Neural cell (in vitro differentiated cells): Measurements from ENCODE around the gene EPHX1. TPM values are rescaled to one million over a fixed set of nuclear protein-coding genes. Genes with fewer than 3 reads are reported as not detected.

Source experiments
- H2AFZ ChIP-seq: fragments of 200-600, 300-800 bp; sonication (generic), shearing (Covaris generic); 2 replicates; pipeline ENCODE4 v1.6.0; 2014; ENCODE audit warnings: low read depth, mild to moderate bottlenecking, antibody characterized with exemption, low read length, moderate library complexity
- H3F3A ChIP-seq: fragments of 200-600 bp; shearing (Covaris generic); 2 replicates; pipeline ENCODE4 v1.6.1; 2016; ENCODE audit warnings: mild to moderate bottlenecking, moderate library complexity, mixed read lengths, antibody characterized with exemption, low read length; ENCODE audit not compliant: insufficient read depth, poor library complexity, severe bottlenecking
- H3K27ac ChIP-seq: fragments of 200-600, 300-800 bp; sonication (generic), shearing (Covaris generic); 2 replicates; pipeline ENCODE4 v1.5.1; 2014; ENCODE audit warnings: mild to moderate bottlenecking, low read length, moderate library complexity
- H3K27me3 ChIP-seq: fragments of 300-800, 200-600 bp; sonication (generic), shearing (Covaris generic); 2 replicates; pipeline ENCODE4 v1.6.0; 2014; ENCODE audit warnings: mild to moderate bottlenecking, low read depth, low read length, moderate library complexity; ENCODE audit not compliant: insufficient read depth
- H3K36me3 ChIP-seq: fragments of 300-800, 200-600 bp; sonication (generic), shearing (Covaris generic); 2 replicates; pipeline ENCODE4 v1.5.1; 2014; ENCODE audit warnings: mild to moderate bottlenecking, antibody characterized with exemption, low read length, moderate library complexity; ENCODE audit not compliant: insufficient read depth
- H3K4me2 ChIP-seq: fragments of 300-800, 200-600 bp; sonication (generic), shearing (Covaris generic); 2 replicates; pipeline ENCODE4 v1.6.0; 2014; ENCODE audit warnings: mild to moderate bottlenecking, low read length
- H3K4me3 ChIP-seq: fragments of 300-800, 200-600 bp; sonication (generic), shearing (Covaris generic); 2 replicates; pipeline ENCODE4 v1.5.1; 2014; ENCODE audit warnings: mild to moderate bottlenecking, low read length, moderate library complexity
- H3K79me2 ChIP-seq: fragments of 200-600 bp; shearing (Covaris generic); replicated peaks from 2 replicates; pipeline ENCODE4 v1.6.0; 2014; ENCODE audit warnings: mild to moderate bottlenecking, low read length, moderate library complexity; ENCODE audit not compliant: insufficient read depth
- H3K9ac ChIP-seq: fragments of 300-800, 200-600 bp; sonication (generic), shearing (Covaris generic); 2 replicates; pipeline ENCODE4 v1.6.1; 2016; ENCODE audit warnings: mild to moderate bottlenecking, low read length, mixed read lengths
- H3K9me2 ChIP-seq: fragments of 200-600 bp; shearing (Covaris generic); 2 replicates; pipeline ENCODE4 v1.6.1; 2016; ENCODE audit warnings: mild to moderate bottlenecking, low read length, mixed read lengths; ENCODE audit not compliant: insufficient read depth
- H3K9me3 ChIP-seq: fragments of 200-600, 300-800 bp; sonication (generic), shearing (Covaris generic); 2 replicates; pipeline ENCODE4 v1.6.1; 2016; ENCODE audit warnings: mild to moderate bottlenecking, mixed run types, low read length, moderate library complexity, mixed read lengths
- H4K20me1 ChIP-seq: fragments of 200-600 bp; shearing (Covaris generic); 2 replicates; pipeline ENCODE4 v1.6.1; 2016; ENCODE audit warnings: mild to moderate bottlenecking, mixed run types; ENCODE audit not compliant: insufficient read depth
- CTCF ChIP-seq: fragments of 450-650 bp; IDR thresholded peaks from 2 replicates; pipeline ENCODE4 v1.5.1; 2014; ENCODE audit warnings: antibody characterized with exemption, mild to moderate bottlenecking, moderate library complexity; ENCODE audit not compliant: poor library complexity, severe bottlenecking
- EP300 ChIP-seq: fragments of 450-650 bp; conservative IDR thresholded peaks from 2 replicates; pipeline ENCODE4 v1.6.1; 2014; ENCODE audit warnings: antibody characterized with exemption, mild to moderate bottlenecking, moderate library complexity; ENCODE audit not compliant: poor library complexity, severe bottlenecking
- EZH2 ChIP-seq: fragments of 200-600, 300-800 bp; shearing (Covaris generic), sonication (generic); IDR thresholded peaks from 2 replicates; pipeline ENCODE4 v1.6.1; 2014; ENCODE audit warnings: antibody characterized with exemption, low read length, borderline replicate concordance, mild to moderate bottlenecking; ENCODE audit not compliant: insufficient read depth, poor library complexity, severe bottlenecking
- MXI1 ChIP-seq: fragments of 450-650 bp; conservative IDR thresholded peaks from 2 replicates; pipeline ENCODE4 v1.6.1; 2014; ENCODE audit warnings: antibody characterized with exemption, mild to moderate bottlenecking; ENCODE audit not compliant: poor library complexity, severe bottlenecking
- POLR2AphosphoS5 ChIP-seq: IDR thresholded peaks from 2 replicates; pipeline ENCODE4 v1.6.1; 2012
- RAD21 ChIP-seq: fragments of 450-650 bp; conservative IDR thresholded peaks from 2 replicates; pipeline ENCODE4 v1.6.1; 2014; ENCODE audit warnings: antibody characterized with exemption, mild to moderate bottlenecking, moderate library complexity
- REST ChIP-seq: IDR thresholded peaks from 2 replicates; pipeline ENCODE4 v1.6.1; 2012; ENCODE audit warnings: borderline replicate concordance
- SMC3 ChIP-seq: fragments of 450-650 bp; conservative IDR thresholded peaks from 2 replicates; pipeline ENCODE4 v1.6.1; 2014; ENCODE audit warnings: antibody characterized with exemption, mild to moderate bottlenecking, moderate library complexity; ENCODE audit not compliant: poor library complexity
- TAF1 ChIP-seq: IDR thresholded peaks from 2 replicates; pipeline ENCODE4 v1.6.1; 2012; ENCODE audit warnings: low read depth
- polyA plus RNA-seq: library from polyadenylated mRNA; depleted of rRNA; stranded (reverse); fragments of >200 nt; gene quantifications from 2 replicates; pipeline ENCODE4 v1.2.3, GENCODE V29; 2014

Gene EPHX1
- polyA plus RNA-seq, 1 donor from 2014 or later, result 8.7 TPM

- Histone ChIP-seq H3F3A (no peaks in the 10 kb centered on the region), H3K9ac (no peak overlapping the region), H4K20me1 (no peaks in the 10 kb centered on the region), H3K27me3 (no peaks in the 10 kb centered on the region), H2AFZ (no peak overlapping the region), H3K4me3 (no peak overlapping the region), H3K79me2 (no peaks in the 10 kb centered on the region), H3K36me3 (no peaks in the 10 kb centered on the region), H3K9me3 (no peaks in the 10 kb centered on the region), H3K27ac (no peak overlapping the region), H3K9me2 (no peaks in the 10 kb centered on the region), H3K4me2 (no peak overlapping the region)
- TF ChIP-seq RAD21 (no peak), TAF1 (no peak), EP300 (no peak), CTCF (no peak), REST (no peak), POLR2AphosphoS5 (no peak), SMC3 (no peak), MXI1 (no peak), EZH2 (no peak)
Observed at GRCh38 chr1:225768662-225769426, 41.1 kb upstream of the EPHX1 start.

GRCh38 chr1:225769687-225770086 is 40.2 kb upstream of the EPHX1 start:
- no peak overlapping the region for H3K27ac ChIP-seq
- no peaks in the 10 kb centered on the region for H3K79me2 ChIP-seq
- no peaks in the 10 kb centered on the region for H3F3A ChIP-seq
- H3K9me3 ChIP-seq, result no peaks in the 10 kb centered on the region
- H2AFZ ChIP-seq, result no peak overlapping the region
- no peaks in the 10 kb centered on the region for H3K27me3 ChIP-seq
- no peak overlapping the region for H3K4me3 ChIP-seq
- no peaks in the 10 kb centered on the region for H4K20me1 ChIP-seq
- TF ChIP-seq RAD21 (no peak), POLR2AphosphoS5 (no peak), EZH2 (no peak), MXI1 (no peak), CTCF (no peak), EP300 (no peak), SMC3 (no peak), REST (no peak), TAF1 (no peak)
- no peaks in the 10 kb centered on the region for H3K9me2 ChIP-seq
- H3K36me3 ChIP-seq, result no peaks in the 10 kb centered on the region
- no peak overlapping the region for H3K4me2 ChIP-seq
- H3K9ac ChIP-seq, result no peak overlapping the region
